Common myeloid progenitor, CD34-positive (primary cell): ENCODE data around the gene RBBP5.
A peak's percentile ranks its signal among the peaks of the same experiment; 100 is the strongest.

Experiments used
- CTCF ChIA-PET: fragments of 350-600 bp; sonication (Branson Sonifier 250); formaldehyde crosslinking; loops from one replicate; lab custom pipeline; 2021; ENCODE audit warnings: antibody characterized with exemption; lab: Charles Lee
- POLR2A ChIA-PET: fragments of 350-600 bp; sonication (Branson Sonifier 250); formaldehyde crosslinking; loops from one replicate; lab custom pipeline; 2021; ENCODE audit warnings: antibody characterized with exemption; lab: Charles Lee
- DNase-seq, 3 donors: peaks; one replicate each; pipeline versions ENCODE4 v3.0.0 to v3.0.0-alpha.2; 2013
- H3K27ac ChIP-seq, 2 experiments: 1 replicate in 1 of 2; 2 replicates in 1 of 2; pipeline ENCODE4 v1.7.0; 2013; ENCODE audit warnings: inconsistent platforms in 2 of 2, low read length in 2 of 2, mild to moderate bottlenecking in 2 of 2, low read depth in 1 of 2, moderate library complexity in 1 of 2; ENCODE audit not compliant: severe bottlenecking in 2 of 2, insufficient read depth in 1 of 2, poor library complexity in 1 of 2
- H3K27me3 ChIP-seq, 5 experiments: replicated peaks in 2 of 5; 1 replicate in 3 of 5; 2 replicates in 2 of 5; pipeline versions ENCODE4 v1.6.1 to v1.7.0; 2013; ENCODE audit warnings: low read length in 4 of 5, mild to moderate bottlenecking in 2 of 5, moderate library complexity in 2 of 5, inconsistent platforms in 1 of 5; ENCODE audit not compliant: insufficient read depth in 5 of 5, control insufficient read depth in 4 of 5
- H3K36me3 ChIP-seq, 4 experiments: 1 replicate in 2 of 4; 2 replicates in 2 of 4; pipeline versions ENCODE4 v1.6.1 to v1.7.0; 2013; ENCODE audit warnings: low read length in 3 of 4, control low read depth in 1 of 4, mild to moderate bottlenecking in 1 of 4; ENCODE audit not compliant: control insufficient read depth in 4 of 4, insufficient read depth in 4 of 4
- H3K4me1 ChIP-seq, 4 experiments: 1 replicate in 3 of 4; 2 replicates in 1 of 4; pipeline versions ENCODE4 v1.6.1 to v1.7.1; 2013; ENCODE audit warnings: low read length in 3 of 4, mild to moderate bottlenecking in 3 of 4, control low read depth in 1 of 4, inconsistent platforms in 1 of 4, moderate library complexity in 1 of 4; ENCODE audit not compliant: control insufficient read depth in 4 of 4, insufficient read depth in 4 of 4; ENCODE audit errors: control extremely low read depth in 1 of 4
- H3K4me3 ChIP-seq, 7 experiments: 1 replicate in 4 of 7; 2 replicates in 3 of 7; pipeline versions ENCODE4 v1.5.1 to v1.7.0; 2013; ENCODE audit warnings: mild to moderate bottlenecking in 7 of 7, low read length in 6 of 7, moderate library complexity in 6 of 7, inconsistent platforms in 2 of 7, low read depth in 2 of 7, control low read depth in 1 of 7; ENCODE audit not compliant: insufficient read depth in 4 of 7, control insufficient read depth in 1 of 7; ENCODE audit errors: extremely low read depth in 1 of 7
- H3K9me3 ChIP-seq, 5 experiments: 1 replicate in 4 of 5; 2 replicates in 1 of 5; pipeline versions ENCODE4 v1.6.1 to v1.7.1; 2013; ENCODE audit warnings: low read length in 4 of 5, mild to moderate bottlenecking in 2 of 5, inconsistent platforms in 1 of 5, low read depth in 1 of 5, moderate library complexity in 1 of 5; ENCODE audit not compliant: control insufficient read depth in 4 of 5, insufficient read depth in 2 of 5; ENCODE audit errors: control extremely low read depth in 1 of 5
- WGBS: methylation state at CpG from one replicate; pipeline ENCODE4 v1.1.5; 2013; ENCODE audit not compliant: insufficient coverage; 5-methylcytosine and 5-hydroxymethylcytosine counted together

The RBBP5 gene

DNA sequence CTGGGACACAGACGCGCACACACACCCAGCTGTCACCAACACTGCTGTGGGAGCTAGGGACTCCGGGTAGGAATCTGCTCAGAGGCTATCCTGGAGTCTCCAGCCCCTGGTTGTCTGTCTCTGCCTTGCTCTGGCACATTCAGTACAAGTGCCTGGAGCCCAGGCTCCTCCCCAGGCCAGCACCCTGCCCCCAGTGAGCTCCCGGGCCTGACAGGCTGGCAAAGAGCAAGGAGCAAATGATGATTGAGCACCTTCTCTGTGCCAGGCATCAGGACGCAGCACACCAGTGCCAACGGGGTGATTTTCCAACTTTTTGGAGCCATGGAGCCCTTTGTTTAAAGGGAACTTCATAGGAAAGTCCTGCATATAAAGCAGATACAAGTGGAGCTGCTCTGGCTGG, 72.3 kb downstream of the RBBP5 start:
- Histone ChIP-seq H3K36me3 (no peaks in the 10 kb centered on the region), H3K27me3 (peaks cover 0 to 33% (median 17%) of the 10 kb centered on the region in 5 experiments), H3K4me1 (no peaks in the 10 kb centered on the region), H3K27ac (no peak overlapping the region), H3K9me3 (no peaks in the 10 kb centered on the region), H3K4me3 (no peak overlapping the region)
- CTCF ChIA-PET = interaction anchor here (0.6 to 2.1 kb wide), 6 partner anchors 12 to 1948 kb away, joined by 3 to 10 read pairs (median 3); no protein-coding TSS in a partner anchor
- WGBS = 87% methylated on average over 6 of the region's 6 CpGs
- DNase-seq = no peak
- POLR2A ChIA-PET = no interaction called here

DNA sequence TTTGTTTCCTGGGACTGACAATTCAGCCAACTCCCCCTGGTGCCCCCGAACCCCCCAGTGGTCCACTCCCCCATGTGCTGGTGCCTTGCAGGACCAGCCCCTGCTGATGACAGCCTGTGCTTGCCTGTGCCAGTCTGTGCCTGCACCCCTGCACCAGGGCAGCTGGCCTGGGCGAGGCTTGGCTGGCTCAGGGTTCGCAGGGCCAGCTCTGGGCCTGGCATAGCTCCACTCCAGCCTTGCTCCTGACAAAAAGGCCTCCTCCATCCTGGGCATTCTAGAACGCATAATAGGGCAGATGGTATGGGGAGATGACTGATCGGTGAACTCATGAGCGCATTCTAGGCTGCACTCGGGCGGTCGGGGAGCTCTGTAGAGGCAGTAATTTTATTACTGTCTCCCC, 73.4 kb downstream of the RBBP5 start:
- H3K9me3 ChIP-seq = no peaks in the 10 kb centered on the region
- ChIA-PET POLR2A (interaction anchor here (0.8 kb wide), 1 partner anchor 140 kb away, joined by 3 read pairs; no protein-coding TSS in a partner anchor), CTCF (interaction anchor here (1.1 to 2.1 kb wide), 4 partner anchors 15 to 106 kb away, joined by 3 to 10 read pairs (median 4); no protein-coding TSS in a partner anchor)
- H3K36me3 ChIP-seq = no peaks in the 10 kb centered on the region
- peaks cover 0 to 44% (median 17%) of the 10 kb centered on the region in 5 experiments for H3K27me3 ChIP-seq
- H3K27ac ChIP-seq = no peak overlapping the region
- DNase-seq = no peak
- 98% methylated on average over 9 of the region's 9 CpGs for WGBS
- H3K4me1 ChIP-seq = peaks cover 0 to under 1% (median under 1%) of the 10 kb centered on the region in 4 experiments
- H3K4me3 ChIP-seq = no peak overlapping the region

DNA sequence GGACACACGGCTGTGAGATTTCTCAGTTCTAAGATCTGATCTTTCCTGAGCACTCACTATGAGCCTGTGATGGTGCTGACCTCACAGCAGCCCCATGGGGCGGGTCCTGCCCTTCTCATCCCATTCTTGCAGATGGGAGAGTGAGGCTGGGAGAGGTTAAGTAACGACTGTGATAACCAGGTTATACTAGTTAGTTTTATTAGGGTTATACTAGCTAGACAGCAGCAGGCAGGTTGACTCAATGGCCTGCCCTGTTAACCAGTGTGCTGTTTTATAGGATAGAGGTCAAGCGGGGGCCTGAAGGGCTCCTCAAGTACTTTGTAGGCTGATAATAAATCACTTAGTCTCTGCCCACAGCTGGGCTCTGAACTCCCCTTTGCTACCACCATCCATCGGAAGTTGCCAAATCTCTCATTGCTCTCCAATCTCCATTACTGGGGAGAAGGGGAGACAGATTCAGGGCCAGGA, 74.0 kb downstream of the RBBP5 start:
- POLR2A ChIA-PET = no interaction called here
- H3K36me3 ChIP-seq = no peaks in the 10 kb centered on the region
- peaks cover 0 to 5% (median 2%) of the 10 kb centered on the region in 4 experiments for H3K4me1 ChIP-seq
- H3K9me3 ChIP-seq = no peaks in the 10 kb centered on the region
- no peak overlapping the region for H3K27ac ChIP-seq
- WGBS = 88% methylated on average over 2 of the region's 5 CpGs
- CTCF ChIA-PET = interaction anchor here (2.1 kb wide), 1 partner anchor 59 kb away, joined by 10 read pairs; no protein-coding TSS in a partner anchor
- no peak overlapping the region for H3K4me3 ChIP-seq
- DNase-seq = no peak
- peaks cover 0 to 49% (median 17%) of the 10 kb centered on the region in 5 experiments for H3K27me3 ChIP-seq

DNA sequence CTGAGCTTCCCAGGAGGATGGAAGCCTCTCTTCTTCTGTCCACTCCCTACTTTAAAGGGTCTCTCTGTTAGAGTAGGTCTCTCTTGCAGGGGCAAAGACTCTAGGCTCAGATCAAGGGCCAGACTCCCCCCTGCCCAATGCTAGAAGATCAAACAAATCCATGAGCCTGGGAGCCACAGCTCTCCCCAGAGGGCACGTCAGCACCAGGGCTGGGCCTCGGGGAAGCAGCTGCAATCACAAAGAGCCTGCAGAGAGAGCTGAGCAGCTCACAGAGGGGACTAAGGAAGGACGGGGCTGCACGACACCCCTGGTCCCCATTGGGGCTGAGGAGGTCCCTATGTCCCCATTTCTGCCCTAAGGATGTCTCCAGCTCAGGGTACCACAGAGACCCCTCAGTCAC, 74.9 kb downstream of the RBBP5 start:
- WGBS = 61% methylated on average over 4 of the region's 4 CpGs
- Histone ChIP-seq H3K4me1 (peaks cover 0 to 8% (median 3%) of the 10 kb centered on the region in 4 experiments), H3K9me3 (no peaks in the 10 kb centered on the region), H3K27ac (no peak overlapping the region), H3K4me3 (no peak overlapping the region), H3K36me3 (no peaks in the 10 kb centered on the region), H3K27me3 (peaks cover 2 to 58% (median 24%) of the 10 kb centered on the region in 5 experiments)
- ChIA-PET CTCF (interaction anchor here (0.8 kb wide), 1 partner anchor 15 kb away, joined by 3 read pairs; no protein-coding TSS in a partner anchor), POLR2A (no interaction called here)
- no peak for DNase-seq

DNA sequence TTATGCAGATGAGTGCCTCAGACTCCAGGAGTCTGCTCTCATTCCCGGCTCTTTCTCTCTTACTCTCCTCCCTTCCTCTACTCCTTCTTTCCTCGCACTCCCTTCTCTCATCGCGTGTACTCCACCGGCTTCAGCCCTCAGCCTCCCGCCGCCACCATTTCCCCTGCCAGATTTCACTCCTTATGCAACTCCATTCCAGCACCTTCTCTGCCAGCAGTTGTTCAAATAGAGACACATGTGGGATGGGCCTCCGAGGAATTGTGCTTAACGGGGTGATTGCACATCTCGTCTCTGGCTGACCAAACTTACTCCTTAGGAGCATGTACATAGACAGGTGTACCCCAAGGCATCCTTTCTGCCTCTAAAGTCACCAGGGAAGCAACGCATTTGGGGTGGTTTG, 76.6 kb downstream of the RBBP5 start:
- ChIA-PET POLR2A (no interaction called here), CTCF (interaction anchor here (0.9 to 2.2 kb wide), 2 partner anchors 16 to 55 kb away, joined by 3 to 9 read pairs; no protein-coding TSS in a partner anchor)
- no peak overlapping the region for H3K27ac ChIP-seq
- peaks cover 0 to 8% (median 3%) of the 10 kb centered on the region in 4 experiments for H3K4me1 ChIP-seq
- peaks cover 2 to 74% (median 28%) of the 10 kb centered on the region in 5 experiments for H3K27me3 ChIP-seq
- H3K36me3 ChIP-seq = no peaks in the 10 kb centered on the region
- no peaks in the 10 kb centered on the region for H3K9me3 ChIP-seq
- 41% methylated on average over 11 of the region's 11 CpGs for WGBS
- no peak overlapping the region for H3K4me3 ChIP-seq
- no peak for DNase-seq

DNA sequence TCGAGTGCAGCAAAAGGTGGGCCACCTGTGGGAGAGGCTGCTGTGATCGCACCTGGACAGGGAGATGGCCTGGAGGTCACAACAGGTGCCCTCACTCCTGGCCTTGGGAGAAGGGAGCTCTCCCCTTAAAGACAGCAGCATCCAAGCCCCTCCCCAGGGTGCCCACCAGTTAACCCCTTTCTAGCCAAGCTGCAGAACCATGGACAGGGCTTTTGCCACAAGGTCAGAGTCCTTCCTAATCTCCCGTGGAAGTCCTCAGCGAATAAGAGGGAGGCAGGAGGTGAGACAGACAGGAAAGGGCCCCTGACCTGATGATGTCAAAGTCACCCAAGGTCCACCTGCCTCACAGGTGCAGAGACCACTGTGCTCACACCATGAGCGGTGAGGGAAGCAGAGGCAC, 77.0 kb downstream of the RBBP5 start:
- H3K36me3 ChIP-seq = no peaks in the 10 kb centered on the region
- ChIA-PET CTCF (interaction anchor here (0.9 to 2.2 kb wide), 3 partner anchors 17 to 55 kb away, joined by 3 to 9 read pairs (median 3); no protein-coding TSS in a partner anchor), POLR2A (no interaction called here)

DNA sequence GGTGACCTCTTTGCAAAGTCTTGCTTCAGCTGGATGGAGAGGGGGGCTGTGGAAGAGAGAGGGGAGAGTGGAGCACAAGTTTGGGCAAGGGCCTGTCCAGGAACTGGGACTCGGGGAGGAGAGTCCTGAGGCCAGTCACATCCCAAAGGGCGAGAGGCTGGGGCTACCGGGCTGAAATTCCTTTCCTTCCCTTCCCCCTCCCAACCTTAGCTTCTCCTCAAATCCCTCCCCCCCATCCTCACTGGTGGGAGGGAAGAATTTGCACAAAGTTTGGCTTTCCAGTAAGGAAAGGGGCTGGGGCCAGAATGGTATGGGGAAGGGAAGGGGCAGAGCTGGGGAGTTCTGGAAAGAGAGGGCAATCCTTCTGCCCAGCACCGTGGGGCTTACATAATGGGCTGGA, 77.9 kb downstream of the RBBP5 start:
- Histone ChIP-seq H3K9me3 (no peaks in the 10 kb centered on the region), H3K4me3 (no peak overlapping the region), H3K4me1 (peaks cover 0 to 8% (median 3%) of the 10 kb centered on the region in 4 experiments), H3K36me3 (no peaks in the 10 kb centered on the region), H3K27me3 (peaks cover 2 to 76% (median 28%) of the 10 kb centered on the region in 5 experiments), H3K27ac (no peak overlapping the region)
- ChIA-PET POLR2A (no interaction called here), CTCF (interaction anchor here (1.1 to 2.2 kb wide), 2 partner anchors 18 to 42 kb away, joined by 3 to 9 read pairs; no protein-coding TSS in a partner anchor)
- no peak for DNase-seq
- WGBS = 8% methylated on average over 1 of the region's 4 CpGs

More for the DNA sequence above, 77.0 kb downstream of the RBBP5 start:
- no peak overlapping the region for H3K27ac ChIP-seq
- peaks cover 2 to 76% (median 28%) of the 10 kb centered on the region in 5 experiments for H3K27me3 ChIP-seq
- WGBS = 0% methylated on average over 1 of the region's 5 CpGs
- peaks cover 0 to 8% (median 3%) of the 10 kb centered on the region in 4 experiments for H3K4me1 ChIP-seq
- no peak overlapping the region for H3K4me3 ChIP-seq
- H3K9me3 ChIP-seq = no peaks in the 10 kb centered on the region
- peak in 1 of 3 donors; percentile 10 for DNase-seq
